ENCODE data around the gene RORB. TPM values are rescaled to one million over a fixed set of nuclear protein-coding genes. Genes with fewer than 3 reads are reported as not detected.

Gene RORB
- total RNA-seq, 2 experiments from 2014 or later: not detected

DNA sequence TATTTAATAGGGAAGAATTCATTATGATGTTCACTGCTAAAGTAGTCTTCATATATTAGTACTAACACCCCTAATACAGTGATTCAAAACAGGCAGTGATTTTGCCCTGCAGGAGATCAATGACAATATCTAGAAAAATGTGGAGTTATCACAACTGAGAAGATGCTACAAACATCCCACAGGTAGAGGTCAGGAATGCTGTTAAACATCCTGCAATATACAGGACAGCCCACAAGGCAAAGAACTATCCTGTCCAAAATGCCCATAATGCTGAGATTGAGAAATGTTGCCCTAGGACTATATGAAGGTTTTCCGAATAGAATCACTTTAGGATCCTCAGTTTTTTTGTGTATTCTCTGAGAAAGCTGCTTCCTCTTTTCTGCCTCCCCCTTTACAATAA lies 15.3 kb downstream of the RORB start:
- no peak for DNase-seq (ENCODE audit: low spot score)
- H3K79me2 ChIP-seq (ENCODE audit: insufficient read depth, low read depth, low read length): no peaks in the 10 kb centered on the region
- TF ChIP-seq EZH2phosphoT487 (IDR thresholded peaks at IDR 0.05; ENCODE audit: borderline replicate concordance, low read depth, low read length): no peak
- TF ChIP-seq, protein P1, sequence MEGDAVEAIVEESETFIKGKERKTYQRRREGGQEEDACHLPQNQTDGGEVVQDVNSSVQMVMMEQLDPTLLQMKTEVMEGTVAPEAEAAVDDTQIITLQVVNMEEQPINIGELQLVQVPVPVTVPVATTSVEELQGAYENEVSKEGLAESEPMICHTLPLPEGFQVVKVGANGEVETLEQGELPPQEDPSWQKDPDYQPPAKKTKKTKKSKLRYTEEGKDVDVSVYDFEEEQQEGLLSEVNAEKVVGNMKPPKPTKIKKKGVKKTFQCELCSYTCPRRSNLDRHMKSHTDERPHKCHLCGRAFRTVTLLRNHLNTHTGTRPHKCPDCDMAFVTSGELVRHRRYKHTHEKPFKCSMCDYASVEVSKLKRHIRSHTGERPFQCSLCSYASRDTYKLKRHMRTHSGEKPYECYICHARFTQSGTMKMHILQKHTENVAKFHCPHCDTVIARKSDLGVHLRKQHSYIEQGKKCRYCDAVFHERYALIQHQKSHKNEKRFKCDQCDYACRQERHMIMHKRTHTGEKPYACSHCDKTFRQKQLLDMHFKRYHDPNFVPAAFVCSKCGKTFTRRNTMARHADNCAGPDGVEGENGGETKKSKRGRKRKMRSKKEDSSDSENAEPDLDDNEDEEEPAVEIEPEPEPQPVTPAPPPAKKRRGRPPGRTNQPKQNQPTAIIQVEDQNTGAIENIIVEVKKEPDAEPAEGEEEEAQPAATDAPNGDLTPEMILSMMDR (conservative IDR thresholded peaks at IDR 0.05; ENCODE audit: low read length): no peak
- H3K9me3 ChIP-seq (ENCODE audit: low read length): no peaks in the 10 kb centered on the region
- POLR2A ChIA-PET: no interaction called here
- H4K20me1 ChIP-seq (ENCODE audit: insufficient read depth, low read length): no peaks in the 10 kb centered on the region
- H3K4me1 ChIP-seq (ENCODE audit: insufficient read depth, low read length, poor library complexity, severe bottlenecking): no peaks in the 10 kb centered on the region
- CTCF ChIA-PET (ENCODE audit: unreplicated experiment): no interaction called here
- no peak overlapping the region for H3K4me3 ChIP-seq (ENCODE audit: low read depth, low read length, poor library complexity, severe bottlenecking)
- intact Hi-C loops (cut with micrococcal nuclease; ENCODE audit: unreplicated experiment): no loop called here
- H2AFZ ChIP-seq (ENCODE audit: low read length): no peak overlapping the region
- H3K27ac ChIP-seq (ENCODE audit: low read depth, low read length, poor library complexity, severe bottlenecking): no peak overlapping the region
- BruUV-seq (replicated peaks): no TSS peak
- H3K36me3 ChIP-seq (ENCODE audit: insufficient read depth, low read length): no peaks in the 10 kb centered on the region
- H3K9me2 ChIP-seq (ENCODE audit: insufficient read depth, low read length): no peaks in the 10 kb centered on the region
- H3K4me2 ChIP-seq (ENCODE audit: low read length): no peak overlapping the region

DNA sequence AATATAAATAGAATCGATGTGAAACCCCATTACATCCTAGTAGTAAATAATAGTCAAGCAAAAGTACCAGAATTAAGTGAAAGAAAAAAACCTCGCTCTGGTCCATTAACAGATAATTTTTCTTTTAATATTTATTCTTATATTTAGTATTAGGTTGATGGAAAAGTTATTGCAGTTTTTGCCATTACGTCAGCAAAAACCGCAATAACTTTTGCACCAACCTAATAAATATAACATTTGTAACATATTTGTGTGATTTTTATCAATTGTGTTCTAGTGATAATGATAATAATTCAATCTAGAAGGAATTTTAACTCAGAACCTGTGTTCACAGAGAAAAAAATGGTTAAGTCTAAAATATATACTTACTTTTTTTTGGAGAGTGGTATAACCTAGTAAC lies 16.1 kb downstream of the RORB start:
- POLR2A ChIA-PET: no interaction called here
- BruUV-seq (replicated peaks): no TSS peak
- no peak overlapping the region for H3K4me3 ChIP-seq (ENCODE audit: low read depth, low read length, poor library complexity, severe bottlenecking)

DNA sequence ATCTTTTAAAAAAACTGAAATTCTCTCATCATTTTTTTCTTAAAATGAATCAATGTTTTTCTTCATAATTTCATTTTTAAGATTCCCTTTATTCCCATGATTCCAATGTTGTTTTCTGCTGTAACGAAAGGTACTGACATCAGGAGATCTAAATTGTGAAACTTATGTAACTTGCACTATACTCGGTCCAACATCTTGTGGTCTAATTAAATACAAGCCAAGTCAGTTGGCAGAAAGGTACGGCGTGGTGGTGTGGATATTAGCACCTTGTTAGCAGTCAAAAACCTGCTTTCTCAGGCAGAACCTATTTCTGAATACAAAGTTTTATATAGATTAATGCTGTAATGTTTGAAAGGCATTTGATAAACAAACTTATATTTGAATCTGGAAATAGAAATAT lies 20.1 kb downstream of the RORB start:
- no peak for TF ChIP-seq EZH2phosphoT487 (IDR thresholded peaks at IDR 0.05; ENCODE audit: borderline replicate concordance, low read depth, low read length)
- TF ChIP-seq, protein P1 (conservative IDR thresholded peaks at IDR 0.05; ENCODE audit: low read length): no peak
- ChIA-PET CTCF (ENCODE audit: unreplicated experiment) (no interaction called here), POLR2A (no interaction called here)
- Histone ChIP-seq H3K4me1 (ENCODE audit: insufficient read depth, low read length, poor library complexity, severe bottlenecking) (no peaks in the 10 kb centered on the region), H2AFZ (ENCODE audit: low read length) (no peak overlapping the region), H3K79me2 (ENCODE audit: insufficient read depth, low read depth, low read length) (no peaks in the 10 kb centered on the region), H3K9me2 (ENCODE audit: insufficient read depth, low read length) (no peaks in the 10 kb centered on the region), H3K27ac (ENCODE audit: low read depth, low read length, poor library complexity, severe bottlenecking) (no peak overlapping the region), H4K20me1 (ENCODE audit: insufficient read depth, low read length) (no peaks in the 10 kb centered on the region), H3K36me3 (ENCODE audit: insufficient read depth, low read length) (no peaks in the 10 kb centered on the region), H3K4me2 (ENCODE audit: low read length) (no peak overlapping the region), H3K9me3 (ENCODE audit: low read length) (no peaks in the 10 kb centered on the region), H3K4me3 (ENCODE audit: low read depth, low read length, poor library complexity, severe bottlenecking) (no peak overlapping the region)
- no peak for DNase-seq (ENCODE audit: low spot score)
- intact Hi-C loops (cut with micrococcal nuclease; ENCODE audit: unreplicated experiment): no loop called here
- BruUV-seq (replicated peaks): no TSS peak

More for the DNA sequence above, 16.1 kb downstream of the RORB start:
- Histone ChIP-seq H2AFZ (ENCODE audit: low read length) (no peak overlapping the region), H4K20me1 (ENCODE audit: insufficient read depth, low read length) (no peaks in the 10 kb centered on the region), H3K36me3 (ENCODE audit: insufficient read depth, low read length) (no peaks in the 10 kb centered on the region), H3K27ac (ENCODE audit: low read depth, low read length, poor library complexity, severe bottlenecking) (no peak overlapping the region), H3K4me2 (ENCODE audit: low read length) (no peak overlapping the region), H3K9me3 (ENCODE audit: low read length) (no peaks in the 10 kb centered on the region), H3K79me2 (ENCODE audit: insufficient read depth, low read depth, low read length) (no peaks in the 10 kb centered on the region), H3K4me1 (ENCODE audit: insufficient read depth, low read length, poor library complexity, severe bottlenecking) (no peaks in the 10 kb centered on the region), H3K9me2 (ENCODE audit: insufficient read depth, low read length) (no peaks in the 10 kb centered on the region)
- CTCF ChIA-PET (ENCODE audit: unreplicated experiment): no interaction called here
- TF ChIP-seq EZH2phosphoT487 (IDR thresholded peaks at IDR 0.05; ENCODE audit: borderline replicate concordance, low read depth, low read length): no peak
- TF ChIP-seq, protein P1 (conservative IDR thresholded peaks at IDR 0.05; ENCODE audit: low read length): no peak
- DNase-seq (ENCODE audit: low spot score): no peak
- intact Hi-C loops (cut with micrococcal nuclease; ENCODE audit: unreplicated experiment): no loop called here
